GM10248 (cell line): ENCODE measurements around the gene PPP1R13B.
"Not testable (repeated sequence)": the region's sequence is repeated elsewhere in the genome, so short reads cannot be mapped to it uniquely, and the experiment has no call there.

Source experiments
- CTCF ChIA-PET: fragments of 300-600 bp; sonication (Branson Sonifier 250); formaldehyde crosslinking; extraction: SDS; loops from one replicate; lab custom pipeline; 2021; ENCODE audit warnings: antibody characterized with exemption; lab: Yijun Ruan, JAX
- POLR2A ChIA-PET: fragments of 350-650 bp; sonication (Branson Sonifier 250); formaldehyde crosslinking; extraction: SDS; loops from one replicate; lab custom pipeline; 2020; ENCODE audit warnings: antibody characterized with exemption; lab: Yijun Ruan, JAX
- DNase-seq: peaks from one replicate; pipeline ENCODE4 v3.0.0; 2012; ENCODE audit errors: extremely low spot score
- CTCF ChIP-seq: IDR thresholded peaks from 2 replicates; pipeline ENCODE4 v1.5.1; 2012; ENCODE audit warnings: mild to moderate bottlenecking, low read depth; ENCODE audit errors: extremely low read depth, missing control alignments, control extremely low read depth

PPP1R13B gene

GRCh38 chr14:103846543-103847450 lies 578 bp downstream of the PPP1R13B start:
- TF ChIP-seq CTCF, result no peak
- CTCF ChIA-PET, result interaction anchor here (1.5 kb wide), 1 partner anchor 38 kb away, joined by 3 read pairs; no protein-coding TSS in a partner anchor
- peak; percentile 47 for DNase-seq
- POLR2A ChIA-PET, result interaction anchor here (0.6 to 0.7 kb wide), 3 partner anchors 25 to 838 kb away, joined by 4 to 6 read pairs (median 4); no protein-coding TSS in a partner anchor

- CTCF ChIA-PET, result interaction anchor here (1.5 kb wide), 1 partner anchor 37 kb away, joined by 3 read pairs; no protein-coding TSS in a partner anchor
- no peak for TF ChIP-seq CTCF
- no peak for DNase-seq
- POLR2A ChIA-PET, result no interaction called here
These were observed 1.3 kb downstream of the PPP1R13B start for GRCh38 chr14:103846097-103846496.

GRCh38 chr14:103845327-103845726 lies 2.0 kb downstream of the PPP1R13B start:
- no peak for DNase-seq
- ChIA-PET POLR2A (no interaction called here), CTCF (interaction anchor here (1.5 kb wide), 1 partner anchor 37 kb away, joined by 3 read pairs; no protein-coding TSS in a partner anchor)
- TF ChIP-seq CTCF, result no peak

GRCh38 chr14:103841265-103841664 lies 6.1 kb downstream of the PPP1R13B start:
- POLR2A ChIA-PET, result interaction anchor here (0.7 kb wide), 1 partner anchor 35 kb away, joined by 3 read pairs; no protein-coding TSS in a partner anchor
- DNase-seq, result not testable (repeated sequence)
- CTCF ChIA-PET, result interaction anchor here (1.0 to 2.1 kb wide), 2 partner anchors 16 to 33 kb away, joined by 5 to 7 read pairs; no protein-coding TSS in a partner anchor

- CTCF ChIA-PET, result interaction anchor here (1.0 to 2.4 kb wide), 3 partner anchors 15 to 36 kb away, joined by 4 to 7 read pairs (median 6); no protein-coding TSS in a partner anchor
- POLR2A ChIA-PET, result no interaction called here
- no peak for DNase-seq
- TF ChIP-seq CTCF, result no peak
These were observed 7.4 kb downstream of the PPP1R13B start for GRCh38 chr14:103840014-103840413.

GRCh38 chr14:103839579-103839978 lies 7.8 kb downstream of the PPP1R13B start:
- ChIA-PET POLR2A (no interaction called here), CTCF (interaction anchor here (1.0 to 2.4 kb wide), 3 partner anchors 14 to 35 kb away, joined by 4 to 7 read pairs (median 6); no protein-coding TSS in a partner anchor)
- DNase-seq, result no peak
- TF ChIP-seq CTCF, result no peak
